ENCODE measurements around the gene SLIT3. TPM values are rescaled to one million over a fixed set of nuclear protein-coding genes. Genes with fewer than 3 reads are reported as not detected.

SLIT3 gene
- total and polyA plus RNA-seq, 9 of the 15 experiments (the other 6 are each of a cell fraction or from before 2014, with no cell fraction given) = 0.01 to 0.04 TPM; not detected in 7

- H3K27me3 ChIP-seq (ENCODE audit: control insufficient read depth in 2 of 2, insufficient read depth in 2 of 2, low read length in 2 of 2) = no peaks in the 10 kb centered on the region
- H3K4me1 ChIP-seq (replicated peaks in 1 of 2; ENCODE audit: control insufficient read depth in 2 of 2, insufficient read depth in 2 of 2, low read length in 2 of 2) = no peaks in the 10 kb centered on the region
- no peak overlapping the region for H3K9ac ChIP-seq (ENCODE audit: insufficient read depth in 1 of 2, low read depth in 2 of 2, low read length in 2 of 2)
- no peak overlapping the region for H2AFZ ChIP-seq (ENCODE audit: low read depth, low read length)
- no peaks in the 10 kb centered on the region for H3K9me1 ChIP-seq (ENCODE audit: control insufficient read depth, insufficient read depth, low read length)
- intact Hi-C loops (cut with micrococcal nuclease) = no loop called here
- no peak overlapping the region for H3K27ac ChIP-seq (ENCODE audit: extremely low read depth, low read depth, low read length)
- ATAC-seq (no peak), FAIRE-seq (no peak), DNase-seq (ENCODE audit: extremely low read depth in 1 of 4, low spot score in 3 of 4) (no peak)
- no peaks in the 10 kb centered on the region for H4K20me1 ChIP-seq (replicated peaks; ENCODE audit: control insufficient read depth, insufficient read depth, low read length)
- H3K36me3 ChIP-seq (ENCODE audit: control insufficient read depth, insufficient read depth, low read length) = no peaks in the 10 kb centered on the region
- no peak overlapping the region for H3K4me2 ChIP-seq (ENCODE audit: insufficient read depth, low read length)
- CTCF ChIA-PET (ENCODE audit: low intra/inter-chr PET ratio) = no interaction called here
- in situ Hi-C loops (cut with MboI) = no loop called here
- WGBS (ENCODE audit: insufficient coverage, low coverage, missing lambda C conversion rate) = 0% methylated on average over 1 of the region's 1 CpG
- H3K9me3 ChIP-seq (replicated peaks; ENCODE audit: control insufficient read depth, insufficient read depth, low read depth, low read length) = 0 out of 2 replicates have a peak, but pooled peaks cover 1% of the 10 kb centered on the region
- POLR2A ChIA-PET = no interaction called here
- peak; percentile 59 for TF ChIP-seq PCBP1 (IDR thresholded peaks at IDR 0.05; ENCODE audit: low read depth, low read length, poor library complexity, severe bottlenecking)
- TF ChIP-seq SMARCA4 (IDR thresholded peaks at IDR 0.05) = no peak
- H3K79me2 ChIP-seq (ENCODE audit: control insufficient read depth, insufficient read depth, low read length) = no peaks in the 10 kb centered on the region
- H3K4me3 ChIP-seq = no peak overlapping the region
- BruUV-seq (replicated peaks) = no TSS peak
These were observed 574.6 kb downstream of the SLIT3 start for GRCh38 chr5:168726342-168726741.

- Histone ChIP-seq H3K36me3 (ENCODE audit: control insufficient read depth, insufficient read depth, low read length) (no peaks in the 10 kb centered on the region), H3K9me3 (replicated peaks; ENCODE audit: control insufficient read depth, insufficient read depth, low read depth, low read length) (0 out of 2 replicates have a peak, but pooled peaks cover 1% of the 10 kb centered on the region), H3K27ac (ENCODE audit: extremely low read depth, low read depth, low read length) (no peak overlapping the region), H2AFZ (ENCODE audit: low read depth, low read length) (no peak overlapping the region), H4K20me1 (replicated peaks; ENCODE audit: control insufficient read depth, insufficient read depth, low read length) (no peaks in the 10 kb centered on the region), H3K4me3 (no peak overlapping the region), H3K4me1 (replicated peaks in 1 of 2; ENCODE audit: control insufficient read depth in 2 of 2, insufficient read depth in 2 of 2, low read length in 2 of 2) (no peaks in the 10 kb centered on the region), H3K9ac (ENCODE audit: insufficient read depth in 1 of 2, low read depth in 2 of 2, low read length in 2 of 2) (no peak overlapping the region), H3K9me1 (ENCODE audit: control insufficient read depth, insufficient read depth, low read length) (no peaks in the 10 kb centered on the region), H3K4me2 (ENCODE audit: insufficient read depth, low read length) (no peak overlapping the region), H3K27me3 (ENCODE audit: control insufficient read depth in 2 of 2, insufficient read depth in 2 of 2, low read length in 2 of 2) (0 out of 5 replicates have a peak, but pooled peaks cover 2 to 11% of the 10 kb centered on the region in 2 experiments), H3K79me2 (ENCODE audit: control insufficient read depth, insufficient read depth, low read length) (no peaks in the 10 kb centered on the region)
- ChIA-PET CTCF (ENCODE audit: low intra/inter-chr PET ratio) (no interaction called here), POLR2A (no interaction called here)
- in situ Hi-C loops (cut with MboI) (no loop called here), intact Hi-C loops (cut with micrococcal nuclease) (no loop called here)
- no peak for TF ChIP-seq NCOA6 (IDR thresholded peaks at IDR 0.05)
- TF ChIP-seq RNF2 (IDR thresholded peaks at IDR 0.05) = no peak
- TF ChIP-seq MAX (CRISPR knock-in tag; IDR thresholded peaks at IDR 0.05) = no peak
- no peak for TF ChIP-seq ZNF586 (CRISPR knock-in tag; conservative IDR thresholded peaks at IDR 0.05)
- no peak for TF ChIP-seq ZNF57 (CRISPR knock-in tag; IDR thresholded peaks at IDR 0.05)
- TF ChIP-seq CTCFL (IDR thresholded peaks at IDR 0.05; ENCODE audit: borderline replicate concordance, insufficient read depth, low read depth, low read length, poor library complexity, severe bottlenecking) = no peak
- TF ChIP-seq ETV1 (tag; conservative IDR thresholded peaks at IDR 0.05; ENCODE audit: low read depth) = no peak
- TF ChIP-seq ZNF121 (CRISPR knock-in tag; conservative IDR thresholded peaks at IDR 0.05) = no peak
- TF ChIP-seq CCAR2 (IDR thresholded peaks at IDR 0.05; ENCODE audit: low read depth, low read length) = no peak
- TF ChIP-seq BRF1 (IDR thresholded peaks at IDR 0.05; ENCODE audit: borderline replicate concordance, extremely low read depth, insufficient read length) = no peak
- TF ChIP-seq RBM17 (IDR thresholded peaks at IDR 0.05; ENCODE audit: borderline replicate concordance, low read depth, low read length) = no peak
- no peak for DNase-seq (ENCODE audit: extremely low read depth in 1 of 4, low spot score in 3 of 4)
- no peak for ATAC-seq
- no TSS peak for BruUV-seq (replicated peaks)
- 2% methylated on average over 5 of the region's 5 CpGs for whole genome bisulfite sequencing (ENCODE audit: insufficient coverage, low coverage, missing lambda C conversion rate)
- FAIRE-seq = no peak
These were observed 576.7 kb downstream of the SLIT3 start for GRCh38 chr5:168724227-168724626.
